Activated CD8-positive, alpha-beta memory T cell treated with anti-CD3 and anti-CD28 coated beads for 4 hours (primary cell): ENCODE measurements around the gene GPR68.
"Not testable (repeated sequence)": the region's sequence is repeated elsewhere in the genome, so short reads cannot be mapped to it uniquely, and the experiment has no call there.

Source experiments
- DNase-seq, 2 donors: peaks; one replicate each; pipeline ENCODE4 v3.0.0-alpha.2; 2020; ENCODE audit warnings: low read depth in 2 of 2

Gene GPR68

DNA sequence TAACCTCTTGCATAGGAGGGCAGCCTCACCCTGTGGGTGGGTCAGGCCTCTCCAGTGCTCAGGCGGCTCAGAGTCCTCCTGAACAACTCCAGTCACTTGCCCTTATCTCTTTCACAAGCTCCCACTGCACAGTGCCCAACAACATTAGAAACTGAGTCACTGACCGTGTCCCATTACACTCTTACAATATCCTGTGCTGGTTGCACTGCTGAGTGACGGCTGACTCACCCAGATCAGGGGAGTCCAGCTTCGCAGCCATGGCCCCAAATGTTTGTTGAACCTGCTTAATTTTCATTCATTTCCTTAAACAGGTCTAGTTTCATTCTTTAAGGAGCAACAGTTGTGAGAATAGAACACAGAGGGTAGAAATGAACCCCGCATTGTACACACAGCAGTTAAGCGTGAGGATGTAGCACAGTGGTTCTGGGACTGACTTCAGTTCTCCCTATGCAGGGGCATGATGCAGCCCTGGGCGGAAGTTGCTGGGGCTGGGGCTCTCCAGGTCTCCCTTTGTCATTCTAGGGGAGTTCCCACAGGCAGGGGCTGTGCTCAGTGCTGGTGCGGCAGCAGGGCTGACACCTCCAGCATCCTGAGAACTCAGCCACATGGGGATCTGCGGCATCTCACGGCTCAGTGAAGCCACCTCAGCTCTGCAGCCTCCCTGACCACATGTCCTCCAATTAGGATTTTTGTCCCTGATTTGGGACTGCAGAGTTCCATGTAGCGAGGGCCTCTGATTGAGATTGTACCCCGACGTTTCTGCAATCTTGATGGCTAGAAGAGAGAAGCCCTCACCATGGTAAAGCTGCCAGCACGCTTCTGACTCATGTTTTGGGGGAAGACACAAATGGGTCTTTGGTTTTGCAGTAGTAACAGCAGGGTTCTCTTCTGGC, 16.1 kb downstream of the GPR68 start:
- DNase-seq, result peak; percentile 59 to 78

DNA sequence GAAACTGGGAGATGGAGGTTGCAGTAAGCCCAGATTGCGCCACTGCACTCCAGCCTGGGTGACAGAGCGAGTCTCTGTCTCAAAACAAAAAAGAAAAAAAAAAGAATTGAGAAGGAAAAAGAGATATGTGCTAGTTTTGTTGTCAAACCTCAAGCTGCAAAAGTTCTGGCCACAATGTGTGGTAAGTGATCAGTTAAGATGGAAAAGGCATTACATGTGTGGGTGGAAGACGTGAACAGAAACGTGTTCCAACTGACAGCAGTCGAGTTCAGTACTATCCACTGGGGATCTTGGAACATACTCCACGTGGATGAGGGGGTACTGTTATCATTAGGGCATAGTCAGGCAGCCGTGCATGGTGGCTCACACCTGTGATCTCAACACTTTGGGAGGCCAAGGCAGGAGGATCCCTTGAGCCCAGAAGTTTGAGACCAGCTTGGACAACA, 17.3 kb downstream of the GPR68 start:
- DNase-seq, result no peak

DNA sequence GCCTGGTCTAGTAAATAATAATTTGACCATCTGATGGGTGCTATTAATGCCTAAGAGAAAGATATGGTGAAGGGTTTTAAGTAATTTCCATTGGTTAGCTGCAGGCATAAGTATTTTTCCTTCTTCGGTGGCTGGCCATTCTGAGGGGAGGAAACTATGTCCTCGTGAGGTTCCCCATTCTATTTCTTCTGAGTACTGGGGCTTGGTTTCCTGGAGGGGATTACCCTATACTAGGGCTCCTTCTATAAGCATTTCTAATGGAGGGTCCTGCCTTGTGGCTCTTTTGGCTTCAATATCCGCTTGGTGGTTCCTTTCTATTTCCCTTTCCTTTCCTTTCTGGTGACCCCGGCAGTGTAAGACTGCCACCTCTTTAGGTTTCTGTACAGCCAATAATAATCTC, 18.1 kb downstream of the GPR68 start:
- not testable (repeated sequence) for DNase-seq

DNA sequence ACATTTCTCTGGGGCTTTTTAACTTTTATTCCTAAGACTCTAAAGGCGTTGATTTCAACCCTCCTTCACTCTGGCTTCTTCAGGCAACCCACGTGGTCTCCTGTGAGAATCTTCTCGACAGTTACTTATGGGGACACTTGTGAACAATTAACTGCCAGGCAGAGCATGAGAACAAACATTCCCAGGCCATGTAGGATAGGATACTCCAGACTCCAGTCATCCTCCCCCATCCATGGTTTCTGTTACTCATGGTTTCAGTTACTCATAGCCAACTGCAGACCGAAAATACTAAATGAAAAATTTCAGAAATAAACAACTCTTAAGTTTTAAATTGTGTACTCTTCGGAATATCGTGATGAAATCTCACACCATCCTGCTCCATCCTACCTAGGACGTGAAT, 19.5 kb downstream of the GPR68 start:
- no peak for DNase-seq

DNA sequence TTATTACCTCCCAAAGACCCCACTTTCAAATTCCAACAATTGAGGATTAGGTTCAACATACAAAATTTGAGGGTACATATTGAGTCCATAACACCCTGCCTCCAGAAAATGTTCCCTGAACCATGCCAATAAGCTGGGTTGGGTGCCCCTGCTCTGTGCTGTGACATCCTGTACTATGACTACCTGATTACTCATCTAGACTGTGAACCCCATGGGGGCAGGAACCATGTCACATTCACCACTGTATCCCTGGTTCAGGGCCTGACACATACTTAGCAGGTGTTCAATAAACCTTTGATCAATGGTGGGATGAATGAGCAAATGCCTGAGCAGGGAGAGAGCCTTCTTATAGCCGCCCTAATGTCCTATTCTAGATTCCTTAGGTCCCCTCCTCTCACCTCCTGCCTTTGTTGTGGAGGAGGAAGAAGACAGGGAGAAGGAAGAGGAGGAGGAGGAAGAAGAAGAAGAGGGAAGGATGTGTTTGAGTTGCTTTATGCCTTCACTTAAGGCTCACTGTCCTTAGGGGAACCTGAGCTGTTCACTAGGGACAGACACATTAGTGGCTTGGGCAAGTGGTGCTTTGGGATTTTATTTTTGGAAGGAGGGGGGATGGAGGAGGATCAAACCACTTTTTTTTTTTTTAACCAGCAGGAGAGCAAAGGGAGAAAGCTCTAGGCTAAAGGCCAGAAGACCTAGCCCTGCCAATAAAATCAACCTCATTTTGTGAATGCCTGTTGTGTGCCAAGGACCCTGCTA, 21.3 kb downstream of the GPR68 start:
- no peak for DNase-seq

DNA sequence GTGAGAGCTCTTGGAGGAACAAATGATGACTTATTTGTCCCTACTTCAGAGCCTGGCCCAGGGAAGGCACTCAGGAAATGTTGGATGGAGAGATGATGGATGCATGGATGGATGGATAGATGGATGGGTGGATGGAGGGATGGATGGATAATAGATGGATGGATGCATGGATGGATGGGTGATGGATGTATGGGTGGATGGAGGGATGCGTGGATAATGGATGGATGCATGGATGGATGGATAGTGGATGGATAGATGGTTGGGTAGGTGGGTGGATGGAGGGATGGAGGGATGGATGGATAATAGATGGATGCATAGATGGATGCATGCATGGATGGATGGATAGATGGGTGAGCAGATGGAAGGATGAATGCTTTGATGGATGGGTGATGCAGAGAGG, 23.2 kb downstream of the GPR68 start:
- DNase-seq, result no peak

DNA sequence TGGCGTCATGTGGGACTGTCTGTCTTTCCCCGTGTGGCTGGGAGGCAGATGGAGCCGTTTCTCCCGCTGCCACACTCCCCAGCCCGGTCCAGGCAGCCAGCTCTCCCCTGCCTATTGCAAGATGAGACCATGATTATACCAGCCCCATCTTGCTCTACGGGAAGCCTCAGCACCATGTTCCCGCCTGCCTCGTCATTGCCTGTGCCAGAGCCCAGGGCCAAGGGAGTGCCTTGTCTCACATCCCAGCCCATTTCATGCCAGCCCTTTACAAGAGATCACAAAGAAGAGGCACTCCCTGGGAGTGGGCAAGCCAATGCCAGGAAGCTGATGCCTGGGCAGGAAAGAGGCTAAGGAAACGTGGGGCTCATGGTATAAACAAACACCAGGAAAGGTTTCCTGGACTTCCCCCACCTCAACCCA, 23.9 kb downstream of the GPR68 start:
- no peak for DNase-seq

DNA sequence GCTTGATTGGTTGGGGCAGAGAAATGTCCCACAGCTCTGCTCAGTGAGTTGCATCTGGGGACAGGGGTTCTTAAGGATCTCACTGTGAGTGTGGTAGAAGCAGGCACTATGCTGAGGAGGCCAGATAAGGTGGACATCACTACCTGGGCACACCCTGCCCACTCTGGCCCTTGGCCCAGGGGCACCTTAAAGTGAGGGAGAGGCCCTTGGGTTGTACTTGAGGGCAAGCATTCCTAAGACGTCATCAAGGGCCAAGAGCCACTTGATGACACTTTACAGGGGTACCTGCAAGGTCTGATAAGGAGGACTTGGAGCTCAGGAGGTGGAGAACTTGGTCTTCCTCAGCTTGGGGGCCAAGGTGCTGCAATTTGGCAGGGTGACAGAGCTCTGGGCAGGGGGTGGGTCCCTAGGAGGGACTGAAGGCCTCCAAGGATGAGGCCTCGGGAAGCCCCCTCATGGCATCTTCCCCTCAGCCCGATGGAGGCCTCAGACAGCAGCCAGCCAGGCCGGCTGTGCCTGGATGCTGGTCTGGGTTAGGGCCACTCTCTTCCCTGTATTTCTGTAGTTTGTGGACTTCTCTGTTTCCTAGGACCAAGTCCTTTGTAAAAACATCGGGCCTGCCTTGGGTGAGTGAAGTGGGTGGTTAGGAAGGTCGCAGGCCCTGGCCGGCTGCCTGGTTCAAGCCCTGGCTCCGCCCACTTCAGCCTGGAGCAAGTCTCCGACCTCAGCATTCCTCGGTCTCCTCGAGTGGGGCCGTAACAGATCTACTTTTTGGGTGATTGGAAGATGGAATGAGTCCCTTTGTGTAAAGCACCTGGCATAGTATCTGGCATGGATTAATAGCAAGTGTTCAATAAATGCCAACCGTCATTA, 24.8 kb downstream of the GPR68 start:
- no peak for DNase-seq

DNA sequence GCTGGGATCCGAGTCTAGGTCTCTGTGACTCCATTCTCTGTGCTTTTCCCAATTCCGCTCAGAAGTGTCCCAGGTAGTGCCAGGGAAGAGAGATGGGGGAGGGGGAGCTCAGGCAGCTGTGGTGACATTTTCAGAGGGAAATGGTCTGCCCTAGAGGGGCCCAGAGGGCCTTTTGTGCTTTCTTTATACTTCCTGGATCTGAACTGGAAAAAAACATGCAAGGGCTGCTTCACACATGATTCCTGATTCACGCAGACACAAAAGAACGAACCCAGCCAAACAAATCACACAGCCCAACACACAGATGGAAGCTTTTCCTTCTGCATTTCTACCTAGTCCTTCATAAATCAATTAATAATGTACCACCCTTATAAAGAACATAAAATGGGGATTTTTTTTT, 26.5 kb downstream of the GPR68 start:
- no peak for DNase-seq

DNA sequence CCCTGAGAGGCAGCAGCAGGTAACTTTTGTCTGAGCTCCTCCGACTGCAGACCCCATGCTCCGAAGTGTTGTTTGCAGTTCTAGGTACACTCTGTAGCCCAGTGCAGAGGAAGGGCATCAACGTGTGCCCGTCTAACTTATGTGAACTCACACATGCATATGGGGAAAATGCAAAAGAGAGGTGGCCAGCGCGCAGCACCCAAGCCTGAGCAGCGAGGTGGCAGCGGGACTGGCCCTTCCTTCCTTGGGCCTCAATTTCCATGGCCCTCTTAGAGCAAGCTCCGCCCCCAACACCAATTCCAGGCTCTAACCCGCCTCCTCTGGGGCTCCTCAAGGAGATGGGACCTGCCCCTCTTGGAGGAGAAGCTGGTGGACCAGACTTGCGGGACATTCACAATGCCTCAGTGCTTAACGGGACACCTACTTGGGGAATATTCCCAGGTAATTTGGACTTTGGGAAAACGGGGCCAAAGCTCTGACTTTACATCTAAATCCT, 27.7 kb downstream of the GPR68 start:
- no peak for DNase-seq

DNA sequence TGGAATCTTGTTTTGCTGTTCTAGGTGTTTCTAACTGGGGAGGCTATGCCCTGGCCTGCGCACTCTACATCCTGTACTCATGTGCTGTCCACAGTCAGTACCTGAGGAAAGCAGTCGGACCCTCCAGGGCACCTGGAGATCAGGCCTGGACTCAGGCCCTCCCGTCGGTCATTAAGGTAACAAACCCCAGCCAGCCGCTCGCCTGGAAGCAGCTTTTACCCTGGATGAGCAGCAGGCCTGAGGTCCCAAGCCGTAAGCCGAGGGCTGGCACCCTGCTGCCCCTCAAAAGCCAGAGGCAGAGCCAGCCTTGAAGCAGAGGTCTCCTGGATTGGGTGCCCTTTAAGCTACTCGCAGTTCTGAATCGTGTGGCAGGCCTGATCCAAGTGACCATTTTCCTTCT, 29.1 kb downstream of the GPR68 start:
- no peak for DNase-seq

DNA sequence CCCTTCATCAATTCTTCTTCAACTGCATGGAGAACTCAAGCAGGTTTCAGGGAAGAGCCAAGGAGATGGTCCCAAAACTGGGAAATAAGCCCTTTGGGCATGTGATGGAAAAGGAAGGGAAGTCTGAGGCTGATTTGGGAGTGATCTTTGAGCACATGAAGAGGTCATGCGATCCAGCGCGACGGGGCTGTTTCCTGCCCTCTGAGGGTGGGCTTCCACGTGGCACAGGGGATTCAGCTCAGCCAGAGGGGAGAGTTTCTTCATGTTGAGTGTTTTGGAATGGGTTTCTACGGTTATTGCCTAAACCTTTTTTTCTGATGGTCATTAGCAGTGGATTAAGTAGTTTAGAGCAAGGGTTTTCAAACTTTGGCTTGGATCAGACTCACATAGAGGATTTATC, 30.2 kb downstream of the GPR68 start:
- no peak for DNase-seq

DNA sequence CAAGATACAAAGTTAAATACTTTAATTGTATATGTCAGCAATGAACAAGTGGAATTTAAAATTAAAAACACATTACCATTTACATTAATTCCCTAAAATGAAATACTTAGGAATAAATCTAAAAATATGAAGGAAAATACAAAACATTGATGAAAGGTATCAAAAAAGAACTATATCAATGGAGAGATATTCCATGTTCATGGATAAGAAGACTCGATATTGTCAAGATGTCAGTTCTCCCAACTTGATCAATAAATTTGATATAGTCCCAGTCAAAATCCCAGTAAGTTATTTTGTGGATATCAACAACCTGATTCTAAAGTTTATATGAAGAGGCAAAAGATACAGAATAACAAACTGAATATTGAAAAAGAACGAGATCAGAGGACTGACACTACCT, 33.5 kb downstream of the GPR68 start:
- DNase-seq, result no peak

DNA sequence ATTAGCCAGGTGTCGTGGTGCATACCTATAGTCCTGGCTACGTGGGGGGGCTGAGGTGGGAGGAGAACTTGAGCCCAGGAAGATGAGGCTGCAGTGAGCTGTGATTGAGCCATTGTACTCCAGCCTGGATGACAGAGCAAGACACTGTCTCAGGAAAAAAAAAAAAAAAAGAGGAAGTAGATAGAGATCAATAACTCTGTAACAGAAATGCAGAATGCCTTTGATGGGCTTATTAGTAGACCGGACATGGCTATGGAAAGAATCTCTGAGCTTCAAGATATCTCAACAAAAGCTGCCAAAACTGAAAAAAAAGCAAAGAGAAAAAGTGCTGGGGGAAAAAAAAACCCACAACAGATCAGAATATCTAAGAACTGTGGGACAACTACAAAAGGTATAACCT, 37.5 kb downstream of the GPR68 start:
- no peak for DNase-seq

DNA sequence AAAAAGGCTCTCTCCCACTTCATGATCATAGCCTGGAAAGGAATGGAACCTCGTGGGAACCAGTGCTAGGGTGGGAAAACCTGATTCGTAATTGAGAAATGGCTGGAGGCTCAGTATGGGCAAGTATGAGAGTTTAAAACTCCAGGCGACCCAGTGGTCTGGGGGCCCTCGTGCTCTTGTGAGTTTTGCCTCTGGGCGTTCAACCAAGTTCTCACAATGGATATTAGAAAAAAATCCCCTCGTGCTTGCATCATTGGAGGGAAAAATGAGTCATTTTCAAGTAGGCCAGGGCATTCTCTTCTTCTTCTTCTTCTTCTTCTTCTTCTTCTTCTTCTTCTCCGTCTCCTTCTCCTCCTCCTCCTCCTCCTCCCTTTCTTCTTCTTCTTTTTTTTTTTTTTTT, 39.0 kb downstream of the GPR68 start:
- no peak for DNase-seq

DNA sequence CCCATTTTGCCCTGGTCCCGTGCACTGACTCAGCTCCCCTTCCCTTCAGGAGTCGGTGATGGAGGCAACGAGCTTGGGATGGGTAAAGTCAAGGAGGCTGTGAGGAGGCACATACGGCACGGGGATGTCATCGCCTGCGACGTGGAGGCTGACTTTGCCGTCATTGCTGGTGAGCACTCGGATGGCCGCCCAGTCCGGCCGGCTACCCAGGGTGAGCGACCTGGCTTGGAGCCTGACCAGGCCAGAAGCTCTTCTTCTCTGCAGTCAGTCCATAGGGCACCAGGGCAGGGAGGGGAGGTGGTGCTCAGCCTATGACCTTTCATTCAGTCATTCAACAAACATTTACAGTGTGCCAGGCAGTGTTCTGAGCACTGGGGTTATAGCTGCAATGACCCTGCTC, 39.8 kb downstream of the GPR68 start:
- DNase-seq, result no peak

DNA sequence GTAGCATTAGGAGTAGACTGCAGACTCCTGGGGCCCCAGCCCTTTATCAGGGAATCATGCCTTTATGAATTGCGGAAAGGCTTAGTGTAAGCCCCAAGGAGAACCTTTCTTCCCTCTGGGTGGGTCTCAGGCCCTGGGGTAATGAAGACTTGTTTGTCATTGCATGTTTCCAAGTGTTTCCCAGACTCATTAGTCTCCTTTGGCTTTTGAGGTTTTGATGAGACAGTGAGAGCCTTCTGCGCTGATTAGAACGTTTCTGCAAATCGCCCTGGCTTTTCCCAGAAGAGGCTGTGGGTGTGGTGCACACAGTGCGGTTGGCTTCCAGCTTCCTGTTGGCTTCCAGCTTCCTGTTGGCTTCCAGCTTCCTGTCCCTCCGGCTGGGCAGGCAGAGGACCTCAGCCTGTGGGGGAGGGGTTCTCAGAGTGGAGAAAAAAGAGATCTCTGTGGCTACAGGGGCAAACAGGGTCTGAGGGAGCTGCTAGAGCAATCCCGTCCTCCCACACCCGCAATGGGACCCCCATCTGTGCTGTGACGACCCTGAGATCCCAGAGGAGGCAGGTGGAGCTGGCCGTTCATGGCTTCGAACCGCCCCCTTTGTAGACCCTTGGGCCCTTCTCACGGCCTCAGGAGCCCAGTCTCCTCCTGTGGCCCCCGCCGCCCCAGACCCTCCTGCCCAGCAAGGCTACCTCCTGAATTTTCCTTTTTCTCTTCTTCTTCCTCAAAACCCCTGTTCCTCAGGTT, 42.1 kb downstream of the GPR68 start:
- DNase-seq, result no peak

DNA sequence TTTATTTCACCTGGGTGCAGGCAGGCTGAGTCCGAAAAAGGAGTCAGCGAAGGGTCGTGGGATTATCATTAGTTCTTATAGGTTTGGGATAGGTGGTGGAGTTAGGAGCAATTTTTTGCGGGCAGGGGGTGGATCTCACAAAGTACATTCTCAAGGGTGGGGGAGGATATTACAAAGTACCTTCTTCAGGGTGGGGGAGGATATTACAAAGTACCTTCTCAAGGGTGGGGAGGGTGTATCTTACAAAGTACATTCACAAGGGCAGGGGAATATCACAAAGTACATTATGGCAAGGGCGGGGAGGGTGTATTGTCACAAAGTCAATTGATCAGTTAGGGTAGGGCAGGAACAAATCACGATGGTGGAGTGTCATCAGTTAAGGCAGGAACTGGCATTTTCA, 43.7 kb downstream of the GPR68 start:
- DNase-seq, result not testable (repeated sequence)

DNA sequence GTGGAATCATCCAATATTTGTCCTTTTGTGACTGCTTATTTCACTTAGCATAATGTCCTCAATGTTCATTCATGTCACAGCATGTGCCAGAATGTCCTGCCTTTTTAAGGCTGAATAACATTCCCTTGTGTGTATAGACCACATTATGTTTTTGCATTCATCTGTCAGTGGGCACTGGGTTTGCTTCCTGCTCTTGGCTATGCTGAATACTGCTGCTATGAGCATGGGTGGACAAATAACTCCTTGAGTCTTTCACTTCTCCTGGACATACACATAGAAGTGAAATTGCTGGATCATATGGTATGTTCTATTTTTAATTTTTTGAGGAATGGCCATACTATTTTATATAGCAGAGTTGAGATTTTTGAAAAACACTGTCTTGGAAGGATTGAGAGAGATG, 46.9 kb downstream of the GPR68 start:
- DNase-seq, result no peak

DNA sequence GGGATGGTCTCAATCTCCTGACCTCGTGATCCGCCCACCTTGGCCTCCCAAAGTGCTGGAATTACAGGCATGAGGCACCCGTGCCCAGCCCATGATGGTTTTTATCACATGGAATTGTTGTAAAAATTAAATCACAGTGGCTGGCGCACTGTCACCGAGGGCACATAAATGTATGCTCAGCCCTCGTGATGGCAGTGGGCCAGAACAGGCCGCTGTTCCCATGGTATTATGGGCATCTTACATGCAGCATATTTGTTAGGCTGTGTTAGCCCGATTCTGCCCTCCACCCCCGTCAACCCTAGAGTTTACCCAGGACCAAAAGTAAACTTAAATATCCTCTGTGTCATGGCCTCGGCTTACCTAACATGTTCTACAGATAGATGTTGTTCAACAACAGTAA, 48.6 kb downstream of the GPR68 start:
- DNase-seq, result no peak

DNA sequence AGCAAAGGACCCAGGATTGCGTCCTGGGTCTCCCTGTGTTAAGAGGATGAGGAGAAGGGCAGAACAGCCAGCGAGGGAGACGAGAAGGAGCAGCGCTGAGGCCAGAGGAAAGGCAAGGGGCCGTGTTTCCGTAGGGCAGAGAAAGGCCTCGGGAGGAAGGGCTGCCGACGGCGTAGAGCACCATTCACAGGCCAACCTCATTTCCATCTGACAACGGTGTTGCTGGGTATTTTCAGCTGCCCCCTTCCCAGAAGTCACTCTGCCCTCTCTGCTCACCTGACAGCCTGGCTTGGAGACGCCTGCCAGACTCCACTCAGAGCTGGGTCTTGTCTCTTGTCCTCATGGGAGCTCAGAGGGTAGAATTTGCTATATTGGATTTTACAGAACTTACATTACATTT, 51.4 kb downstream of the GPR68 start:
- no peak for DNase-seq
